GM19467 (cell line): ENCODE measurements around the gene BTBD3.

Experiments used
- ATAC-seq: cut with Tn5 transposase; IDR thresholded peaks from one replicate; pipeline ENCODE4 v1.9.1; 2021; ENCODE audit warnings: mild to moderate bottlenecking, moderate library complexity; ENCODE audit not compliant: unreplicated experiment

BTBD3 gene

GRCh38 chr20:11917663-11918062 lies at the start of gene BTBD3:
Gene BTBD3 (plus strand): TSS chr20:11917893. CDS start chr20:11918276, 383 bp downstream.
- ATAC-seq, result peak; percentile 85

DNA sequence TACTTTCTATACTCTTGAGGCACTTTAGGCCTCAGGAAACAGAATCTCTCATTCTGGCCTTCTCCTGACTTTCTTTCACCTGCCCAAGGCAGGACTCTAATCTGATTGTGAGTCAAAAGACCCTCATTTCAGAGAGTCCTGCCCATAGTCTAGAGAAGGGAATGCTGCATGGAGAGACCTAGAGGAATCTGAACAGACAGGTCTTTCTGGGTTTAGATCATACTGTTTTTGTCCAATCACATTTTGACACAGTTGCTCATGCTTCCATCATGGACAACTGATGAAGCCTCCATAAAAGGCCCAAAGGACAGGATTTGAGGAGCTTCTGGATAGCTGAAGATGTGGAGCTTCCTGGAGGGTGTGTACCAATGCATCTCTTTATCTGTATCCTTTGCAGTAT lies 48.1 kb upstream of the BTBD3 start:
- no peak for ATAC-seq

GRCh38 chr20:11870411-11870810 lies 47.3 kb upstream of the BTBD3 start:
- ATAC-seq, result no peak

GRCh38 chr20:11876555-11876954 lies 41.1 kb upstream of the BTBD3 start:
- no peak for ATAC-seq

GRCh38 chr20:11880680-11881079 lies 37.0 kb upstream of the BTBD3 start:
- ATAC-seq, result no peak

DNA sequence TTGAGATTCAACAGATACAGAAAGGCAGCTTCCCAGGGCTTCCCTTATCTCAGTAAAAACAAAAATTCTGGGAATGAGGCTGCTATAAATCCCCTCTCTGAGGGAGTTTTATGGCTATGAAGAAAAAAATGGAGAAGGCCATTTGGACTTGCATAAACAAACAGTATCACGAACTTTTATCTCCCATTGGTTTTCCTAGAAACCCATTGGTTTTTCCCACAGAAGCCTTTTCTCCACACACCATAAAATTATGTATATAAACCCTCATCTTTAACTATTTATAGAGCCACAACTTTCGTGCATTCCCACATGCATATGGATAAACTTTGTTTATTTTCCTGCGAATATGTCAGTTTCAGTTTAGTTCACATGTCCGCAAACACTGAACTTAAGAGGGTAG lies 36.2 kb upstream of the BTBD3 start:
- ATAC-seq, result no peak

- no peak for ATAC-seq
These were observed 35.0 kb upstream of the BTBD3 start for GRCh38 chr20:11882651-11883050.

DNA sequence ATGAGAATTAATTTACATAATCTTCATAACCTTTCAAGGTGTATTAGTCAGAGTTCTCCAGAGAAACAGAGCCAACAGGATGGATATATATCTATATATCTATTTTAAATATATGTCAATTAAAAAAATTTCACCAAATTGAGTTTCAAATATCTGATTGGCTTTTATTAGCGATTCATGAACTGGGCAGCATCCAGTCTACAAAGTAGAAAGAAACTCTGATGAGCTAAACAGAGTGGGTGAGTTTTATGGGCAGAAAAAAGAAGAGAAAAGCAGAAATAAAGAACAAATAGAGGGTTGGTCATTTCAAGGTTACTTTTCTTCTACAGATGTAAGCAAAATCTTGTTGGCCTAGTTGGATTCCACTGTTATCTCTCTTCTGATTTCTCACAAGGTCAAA lies 29.0 kb upstream of the BTBD3 start:
- no peak for ATAC-seq

GRCh38 chr20:11890331-11891076 lies 27.2 kb upstream of the BTBD3 start:
- ATAC-seq, result peak; percentile 73

GRCh38 chr20:11891077-11891775 lies 26.5 kb upstream of the BTBD3 start:
- peak; percentile 29 for ATAC-seq

DNA sequence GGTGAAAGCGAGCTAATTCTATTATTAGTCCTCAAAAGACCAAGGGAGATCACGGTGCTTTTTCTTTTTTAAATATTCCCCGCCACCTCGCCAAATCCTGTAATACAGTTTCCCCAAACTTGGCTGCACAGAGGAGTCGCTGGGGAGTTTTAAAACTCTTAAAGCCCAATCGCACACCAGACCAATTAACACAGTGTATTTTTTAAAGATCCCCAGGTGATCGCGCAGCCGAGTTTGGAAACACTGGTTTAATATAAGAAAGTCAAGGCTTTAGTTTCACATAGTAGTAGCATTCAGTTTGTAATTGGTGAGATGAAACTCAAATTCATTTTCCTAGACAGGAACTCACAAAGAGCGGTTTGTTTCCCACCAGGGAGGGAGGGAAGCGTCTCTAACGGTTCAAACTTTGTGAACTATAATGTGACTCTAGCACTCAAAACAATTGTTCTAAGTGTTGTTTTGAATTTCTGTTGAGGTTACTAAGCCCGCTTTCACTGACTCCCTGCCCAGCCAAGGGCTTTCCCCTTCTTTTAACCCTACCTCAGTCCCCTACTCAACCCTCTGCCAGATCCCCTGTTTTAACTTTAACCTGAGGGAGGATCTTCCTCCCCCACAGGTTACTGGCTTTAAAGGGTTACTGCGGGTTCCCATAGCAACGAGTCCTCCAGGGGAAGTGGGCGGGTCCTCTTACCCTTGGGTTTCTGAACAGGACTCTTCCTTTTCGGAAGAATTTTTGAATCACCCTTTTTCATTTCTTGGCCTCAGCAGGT lies 25.7 kb upstream of the BTBD3 start:
- peak; percentile 57 for ATAC-seq

DNA sequence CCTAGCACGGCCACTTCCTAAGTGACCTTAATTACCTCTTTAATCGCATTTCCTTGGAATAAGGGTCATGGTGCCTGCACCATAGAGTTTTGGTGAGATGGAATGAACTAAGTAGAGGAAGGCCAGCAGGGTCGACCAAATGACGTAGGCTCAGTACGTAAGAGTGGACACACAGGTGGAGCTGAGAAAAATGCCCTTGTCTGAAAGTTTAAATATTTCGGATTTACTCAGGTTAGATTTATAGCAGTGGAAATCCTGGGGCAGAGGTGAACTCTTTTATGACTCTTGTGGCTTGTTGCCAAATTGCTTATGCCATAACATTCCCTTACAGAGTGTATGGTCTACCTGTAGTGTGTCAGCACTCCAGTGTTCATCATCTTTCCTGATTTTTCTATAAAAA lies 23.6 kb upstream of the BTBD3 start:
- no peak for ATAC-seq

- ATAC-seq, result no peak
These were observed 21.8 kb upstream of the BTBD3 start for GRCh38 chr20:11895861-11896387.

DNA sequence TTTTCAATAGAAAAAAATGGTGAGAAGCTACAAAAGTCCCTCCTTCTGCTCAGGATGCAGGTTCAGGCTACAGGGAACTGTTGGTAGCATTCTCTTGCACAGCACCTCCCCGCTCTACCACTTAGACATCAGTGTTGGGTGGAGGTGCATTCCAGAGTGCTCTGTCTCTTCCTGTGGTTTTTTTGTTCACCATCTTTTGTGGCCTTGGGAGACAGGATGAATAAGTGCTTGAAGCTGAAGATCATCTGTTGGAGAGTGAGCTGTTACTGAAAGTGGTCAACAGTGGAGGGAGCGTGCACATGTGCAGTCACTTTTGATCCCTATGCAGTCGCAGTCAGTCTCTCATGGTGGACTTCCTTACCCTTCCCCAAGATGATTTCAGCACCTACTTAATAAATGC lies 16.6 kb upstream of the BTBD3 start:
- no peak for ATAC-seq

DNA sequence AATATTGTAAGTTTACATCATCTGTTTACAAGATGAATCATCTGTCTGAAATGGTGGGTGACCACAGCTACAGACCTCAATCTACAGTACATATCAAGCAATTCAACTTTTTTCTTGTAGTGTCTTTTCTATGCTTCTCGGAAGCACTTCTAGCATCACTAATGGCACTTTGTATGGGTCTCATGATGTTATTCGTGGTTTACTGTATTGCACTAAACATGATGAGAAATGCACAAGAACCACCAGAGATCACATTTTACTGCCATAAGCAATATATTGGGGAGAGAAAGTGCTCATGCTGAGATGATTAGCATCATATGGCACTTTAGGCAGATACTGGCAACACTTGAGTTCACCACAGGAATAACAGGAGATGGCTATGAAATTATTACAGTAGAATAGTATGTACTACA lies 15.4 kb upstream of the BTBD3 start:
- ATAC-seq, result no peak

- ATAC-seq, result no peak
These were observed 12.1 kb upstream of the BTBD3 start for GRCh38 chr20:11905460-11906179.

GRCh38 chr20:11906626-11907480 lies 10.8 kb upstream of the BTBD3 start:
- ATAC-seq, result no peak

DNA sequence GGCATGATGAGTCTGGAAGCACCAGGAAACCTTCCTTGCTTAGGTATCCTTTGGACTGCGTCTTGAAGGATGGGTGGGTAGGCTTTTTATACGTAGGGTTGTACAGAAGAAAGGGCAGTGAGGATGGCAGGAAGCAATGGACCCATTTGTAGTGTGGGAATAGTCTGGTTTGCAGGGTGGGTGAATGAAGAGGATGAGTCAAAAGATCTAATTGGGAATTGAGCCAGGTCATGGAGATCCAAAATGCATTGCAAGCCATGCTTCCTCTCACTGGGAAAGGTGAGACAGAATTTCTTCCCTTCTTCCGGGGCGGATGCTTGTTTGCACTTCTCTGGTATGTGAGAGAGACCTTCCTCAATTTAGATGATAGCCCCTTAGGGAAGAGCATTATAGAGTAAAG lies 10.1 kb upstream of the BTBD3 start:
- no peak for ATAC-seq

GRCh38 chr20:11912013-11912658 lies 5.6 kb upstream of the BTBD3 start:
- no peak for ATAC-seq
